ENCODE results near the gene LGI2. TPM values are rescaled to one million over a fixed set of nuclear protein-coding genes. Genes with fewer than 3 reads are reported as not detected.

The LGI2 gene
- total RNA-seq, 1 experiment from 2014 or later = 0.43 TPM

- ChIA-PET CTCF (no interaction called here), POLR2A (ENCODE audit: low non-redundant PET) (no interaction called here)
- intact Hi-C loops (cut with micrococcal nuclease; ENCODE audit: unreplicated experiment) = loop anchor here (5.0 kb wide), 1 partner anchor 389 kb away; no protein-coding TSS in a partner anchor
- no TSS peak for BruUV-seq (replicated peaks)
- Histone ChIP-seq H3K4me1 (ENCODE audit: insufficient read depth, low read length, poor library complexity, severe bottlenecking) (peaks cover 4% of the 10 kb centered on the region), H3K27me3 (replicated peaks; ENCODE audit: insufficient read depth, low read depth, low read length, poor library complexity) (no peaks in the 10 kb centered on the region), H3K9me3 (ENCODE audit: low read depth, low read length, poor library complexity, severe bottlenecking) (no peaks in the 10 kb centered on the region), H3K36me3 (ENCODE audit: insufficient read depth, low read length, poor library complexity, severe bottlenecking) (no peaks in the 10 kb centered on the region), H3K4me3 (ENCODE audit: low read depth, low read length, poor library complexity, severe bottlenecking) (no peak overlapping the region), H3K27ac (ENCODE audit: low read depth, low read length, poor library complexity, severe bottlenecking) (no peak overlapping the region)
- DNase-seq (ENCODE audit: low spot score) = no peak
- TF ChIP-seq, protein P1, sequence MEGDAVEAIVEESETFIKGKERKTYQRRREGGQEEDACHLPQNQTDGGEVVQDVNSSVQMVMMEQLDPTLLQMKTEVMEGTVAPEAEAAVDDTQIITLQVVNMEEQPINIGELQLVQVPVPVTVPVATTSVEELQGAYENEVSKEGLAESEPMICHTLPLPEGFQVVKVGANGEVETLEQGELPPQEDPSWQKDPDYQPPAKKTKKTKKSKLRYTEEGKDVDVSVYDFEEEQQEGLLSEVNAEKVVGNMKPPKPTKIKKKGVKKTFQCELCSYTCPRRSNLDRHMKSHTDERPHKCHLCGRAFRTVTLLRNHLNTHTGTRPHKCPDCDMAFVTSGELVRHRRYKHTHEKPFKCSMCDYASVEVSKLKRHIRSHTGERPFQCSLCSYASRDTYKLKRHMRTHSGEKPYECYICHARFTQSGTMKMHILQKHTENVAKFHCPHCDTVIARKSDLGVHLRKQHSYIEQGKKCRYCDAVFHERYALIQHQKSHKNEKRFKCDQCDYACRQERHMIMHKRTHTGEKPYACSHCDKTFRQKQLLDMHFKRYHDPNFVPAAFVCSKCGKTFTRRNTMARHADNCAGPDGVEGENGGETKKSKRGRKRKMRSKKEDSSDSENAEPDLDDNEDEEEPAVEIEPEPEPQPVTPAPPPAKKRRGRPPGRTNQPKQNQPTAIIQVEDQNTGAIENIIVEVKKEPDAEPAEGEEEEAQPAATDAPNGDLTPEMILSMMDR (conservative IDR thresholded peaks at IDR 0.05; ENCODE audit: low read depth, low read length) = no peak
- no peak for TF ChIP-seq EZH2 (IDR thresholded peaks at IDR 0.05; ENCODE audit: borderline replicate concordance, low read depth, low read length, poor library complexity, severe bottlenecking)
Observed at GRCh38 chr4:24978291-24979075, 52.3 kb downstream of the LGI2 start.

GRCh38 chr4:24975510-24975909 is 55.2 kb downstream of the LGI2 start:
- no peaks in the 10 kb centered on the region for H3K27me3 ChIP-seq (replicated peaks; ENCODE audit: insufficient read depth, low read depth, low read length, poor library complexity)
- intact Hi-C loops (cut with micrococcal nuclease; ENCODE audit: unreplicated experiment) = loop anchor here (5.0 kb wide), 1 partner anchor 392 kb away; no protein-coding TSS in a partner anchor
- no peaks in the 10 kb centered on the region for H3K36me3 ChIP-seq (ENCODE audit: insufficient read depth, low read length, poor library complexity, severe bottlenecking)
- DNase-seq (ENCODE audit: low spot score) = no peak
- H3K4me1 ChIP-seq (ENCODE audit: insufficient read depth, low read length, poor library complexity, severe bottlenecking) = peaks cover 4% of the 10 kb centered on the region
- no peaks in the 10 kb centered on the region for H3K9me3 ChIP-seq (ENCODE audit: low read depth, low read length, poor library complexity, severe bottlenecking)
- ChIA-PET CTCF (no interaction called here), POLR2A (ENCODE audit: low non-redundant PET) (no interaction called here)
- H3K27ac ChIP-seq (ENCODE audit: low read depth, low read length, poor library complexity, severe bottlenecking) = no peak overlapping the region
- no peak for TF ChIP-seq EZH2 (IDR thresholded peaks at IDR 0.05; ENCODE audit: borderline replicate concordance, low read depth, low read length, poor library complexity, severe bottlenecking)
- TF ChIP-seq, protein P1 (conservative IDR thresholded peaks at IDR 0.05; ENCODE audit: low read depth, low read length) = no peak
- BruUV-seq (replicated peaks) = no TSS peak
- H3K4me3 ChIP-seq (ENCODE audit: low read depth, low read length, poor library complexity, severe bottlenecking) = no peak overlapping the region

- H3K36me3 ChIP-seq (ENCODE audit: insufficient read depth, low read length, poor library complexity, severe bottlenecking) = no peaks in the 10 kb centered on the region
- no peak overlapping the region for H3K4me3 ChIP-seq (ENCODE audit: low read depth, low read length, poor library complexity, severe bottlenecking)
- POLR2A ChIA-PET (ENCODE audit: low non-redundant PET) = no interaction called here
- intact Hi-C loops (cut with micrococcal nuclease; ENCODE audit: unreplicated experiment) = no loop called here
- BruUV-seq (replicated peaks) = no TSS peak
- TF ChIP-seq, protein P1 (conservative IDR thresholded peaks at IDR 0.05; ENCODE audit: low read depth, low read length) = no peak
- TF ChIP-seq EZH2 (IDR thresholded peaks at IDR 0.05; ENCODE audit: borderline replicate concordance, low read depth, low read length, poor library complexity, severe bottlenecking) = no peak
- no peaks in the 10 kb centered on the region for H3K9me3 ChIP-seq (ENCODE audit: low read depth, low read length, poor library complexity, severe bottlenecking)
- no peaks in the 10 kb centered on the region for H3K27me3 ChIP-seq (replicated peaks; ENCODE audit: insufficient read depth, low read depth, low read length, poor library complexity)
- CTCF ChIA-PET = no interaction called here
- no peaks in the 10 kb centered on the region for H3K4me1 ChIP-seq (ENCODE audit: insufficient read depth, low read length, poor library complexity, severe bottlenecking)
- no peak for DNase-seq (ENCODE audit: low spot score)
- H3K27ac ChIP-seq (ENCODE audit: low read depth, low read length, poor library complexity, severe bottlenecking) = no peak overlapping the region
Observed at GRCh38 chr4:24973747-24974601, 56.8 kb downstream of the LGI2 start.

Measured in A673 (cell line).